WI38 (cell line): ENCODE measurements around the gene TELO2.
"Not testable (repeated sequence)": the region's sequence is repeated elsewhere in the genome, so short reads cannot be mapped to it uniquely, and the experiment has no call there.

ENCODE experiments used
- H3K4me3 ChIP-seq: 2 replicates; pipeline ENCODE4 v1.5.1; 2011; ENCODE audit warnings: low read depth, mild to moderate bottlenecking, control low read depth, low read length
- CTCF ChIP-seq: IDR thresholded peaks from 2 replicates; pipeline ENCODE4 v1.5.1; 2012; ENCODE audit warnings: low read depth, mild to moderate bottlenecking, control low read depth, low read length

The TELO2 gene

GRCh38 chr16:1466054-1466453 is 27.1 kb upstream of the TELO2 start:
- no peak overlapping the region for H3K4me3 ChIP-seq
- TF ChIP-seq CTCF, result no peak

- no peak overlapping the region for H3K4me3 ChIP-seq
- no peak for TF ChIP-seq CTCF
These were observed 26.1 kb upstream of the TELO2 start for GRCh38 chr16:1466968-1467521.

GRCh38 chr16:1468426-1468810 is 24.7 kb upstream of the TELO2 start:
- no peak overlapping the region for H3K4me3 ChIP-seq
- no peak for TF ChIP-seq CTCF

- H3K4me3 ChIP-seq, result not testable (repeated sequence)
These were observed 24.0 kb upstream of the TELO2 start for GRCh38 chr16:1469141-1469540.

- TF ChIP-seq CTCF, result no peak
- H3K4me3 ChIP-seq, result no peak overlapping the region
These were observed 23.4 kb upstream of the TELO2 start for GRCh38 chr16:1469693-1470201.

- no peak for TF ChIP-seq CTCF
- no peak overlapping the region for H3K4me3 ChIP-seq
These were observed 22.5 kb upstream of the TELO2 start for GRCh38 chr16:1470481-1471251.

GRCh38 chr16:1471569-1472194 is 21.5 kb upstream of the TELO2 start:
- no peak for TF ChIP-seq CTCF
- no peak overlapping the region for H3K4me3 ChIP-seq
